Fibroblast of villous mesenchyme (primary cell): ENCODE data around the gene SLC39A9. TPM values are rescaled to one million over a fixed set of nuclear protein-coding genes. Genes with fewer than 3 reads are reported as not detected.

Experiments
- DNase-seq: peaks from one replicate; pipeline ENCODE4 v3.0.0-alpha.2; 2010; ENCODE audit warnings: low read depth
- H3K4me3 ChIP-seq: 2 replicates; pipeline ENCODE4 v1.5.1; 2011; ENCODE audit warnings: low read depth, mild to moderate bottlenecking, low read length
- CTCF ChIP-seq: IDR thresholded peaks from 2 replicates; pipeline ENCODE4 v1.5.1; 2012; ENCODE audit warnings: low read depth, mild to moderate bottlenecking, low read length; ENCODE audit not compliant: insufficient read depth
- total RNA-seq: library from RNA; depleted of rRNA; stranded (reverse); fragments of >200 nt; gene quantifications from 2 replicates; pipeline ENCODE4 v1.2.3, GENCODE V29; 2012

Gene SLC39A9
- total RNA-seq, 1 donor: 159 TPM

DNA sequence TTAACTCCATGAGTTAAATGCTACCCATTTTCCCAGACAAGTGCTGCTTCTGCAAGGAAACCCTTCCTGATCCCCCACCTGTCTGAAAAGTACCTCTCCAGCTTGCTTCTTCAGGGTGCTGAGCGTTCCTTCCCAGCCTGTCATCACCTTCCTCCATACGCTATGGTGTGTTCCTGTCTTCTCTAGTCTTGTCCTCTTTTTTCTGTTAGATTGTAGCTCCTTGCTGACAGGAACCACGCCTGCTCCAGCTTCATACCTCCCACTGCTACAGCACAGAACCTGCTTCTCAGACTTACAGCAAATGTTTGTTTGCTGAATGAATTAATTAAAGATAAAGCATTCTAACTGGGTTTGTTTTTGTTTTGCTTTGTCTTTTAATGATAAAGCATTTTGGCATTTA, 39.5 kb upstream of the SLC39A9 start:
- H3K4me3 ChIP-seq: no peak overlapping the region
- DNase-seq: no peak
- TF ChIP-seq CTCF: no peak

DNA sequence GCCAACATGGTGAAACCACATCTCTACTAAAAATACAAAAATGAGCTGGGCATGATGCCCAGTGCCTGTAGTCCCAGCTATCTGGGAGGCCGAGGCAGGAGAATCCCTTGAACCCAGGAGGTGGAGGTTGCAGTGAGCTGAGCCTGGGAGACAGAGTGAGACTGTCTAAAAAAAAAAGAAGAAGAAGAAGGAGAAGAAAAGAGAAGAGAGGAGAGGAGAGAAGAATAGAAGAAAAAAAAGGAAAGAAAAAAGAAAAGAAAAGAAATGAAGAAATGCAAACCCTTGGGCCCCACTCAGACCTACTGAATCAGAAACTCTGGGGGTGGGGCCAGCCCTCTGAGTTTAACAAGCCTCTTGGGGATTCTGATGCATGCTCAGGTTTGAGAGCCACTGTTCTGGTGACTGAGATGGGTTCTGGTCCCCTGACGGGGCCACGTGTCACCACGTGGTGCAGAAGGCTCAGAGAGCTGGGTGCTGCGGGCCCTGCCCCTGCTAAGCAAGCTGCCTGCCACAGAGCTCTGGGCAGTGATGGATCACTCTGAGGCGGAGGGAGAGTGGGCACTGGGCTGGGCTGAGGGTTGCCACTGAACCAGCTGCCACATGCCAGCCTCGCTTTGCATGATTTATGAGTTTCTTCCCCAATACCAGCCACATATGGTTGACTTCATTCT, 37.9 kb upstream of the SLC39A9 start:
- no peak for TF ChIP-seq CTCF
- no peak overlapping the region for H3K4me3 ChIP-seq
- DNase-seq: no peak

DNA sequence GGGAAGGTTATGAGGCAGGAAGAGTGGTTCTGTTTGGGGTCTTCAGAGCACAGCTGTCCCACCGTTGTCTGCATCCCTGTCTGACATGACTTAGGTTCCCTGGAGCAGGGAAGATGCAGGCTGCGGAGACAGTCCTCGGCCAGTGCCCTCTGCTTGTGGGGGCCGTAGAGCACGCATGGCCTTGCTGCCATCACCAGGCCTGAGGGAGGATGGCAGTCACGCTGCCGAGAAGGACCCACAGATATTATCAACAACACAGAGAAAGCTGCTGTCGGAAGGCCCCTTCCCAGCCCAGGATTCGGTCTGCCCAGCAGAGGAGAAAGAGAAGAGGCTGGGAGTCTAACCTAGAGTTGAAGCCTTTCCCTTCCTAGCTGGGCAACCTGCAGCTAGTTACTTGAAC, 35.4 kb upstream of the SLC39A9 start:
- TF ChIP-seq CTCF: peak; percentile 37
- peak; percentile 14 for DNase-seq
- H3K4me3 ChIP-seq: no peak overlapping the region

DNA sequence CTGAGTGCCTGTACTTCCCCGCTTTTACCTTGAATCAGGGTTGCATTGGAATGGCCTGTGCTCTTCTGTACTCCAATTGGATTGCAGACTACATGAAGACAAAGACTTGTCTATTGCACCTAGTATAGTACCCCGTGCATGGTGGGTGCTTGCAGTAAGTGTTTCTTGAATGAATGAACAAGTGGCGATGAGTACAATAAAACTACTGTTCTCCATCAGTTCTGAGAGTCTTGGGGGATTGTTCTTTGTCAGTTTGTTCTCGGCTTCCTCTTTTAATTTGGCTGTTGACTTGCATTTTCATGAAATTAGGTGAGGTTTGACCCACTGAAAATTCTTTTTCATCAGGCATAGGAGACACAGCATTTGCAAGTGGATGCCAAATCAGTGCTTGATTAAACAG, 34.5 kb upstream of the SLC39A9 start:
- no peak overlapping the region for H3K4me3 ChIP-seq
- DNase-seq: no peak
- no peak for TF ChIP-seq CTCF

GRCh38 chr14:69364378-69364777, 34.1 kb upstream of the SLC39A9 start:
- no peak for DNase-seq
- no peak overlapping the region for H3K4me3 ChIP-seq
- no peak for TF ChIP-seq CTCF

DNA sequence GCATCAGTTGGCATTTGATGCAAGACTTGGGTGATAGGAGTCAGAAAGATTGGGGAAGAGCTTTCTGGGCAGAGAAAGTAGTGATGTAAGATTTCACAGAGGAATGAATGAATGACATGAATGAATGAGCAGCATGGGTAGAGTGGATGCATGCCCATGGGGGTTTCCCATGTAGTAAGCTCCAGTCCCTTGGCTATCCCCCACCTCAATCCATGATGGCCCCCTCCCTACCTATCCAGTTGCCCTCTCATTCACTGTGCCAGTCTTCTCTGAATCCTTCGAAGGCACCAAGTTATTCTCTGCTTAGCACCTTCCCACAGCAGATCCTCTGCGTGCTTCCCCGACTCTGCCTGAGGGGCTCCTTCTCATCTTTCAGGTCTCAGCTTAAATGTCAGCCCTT, 32.4 kb upstream of the SLC39A9 start:
- no peak overlapping the region for H3K4me3 ChIP-seq
- no peak for DNase-seq
- no peak for TF ChIP-seq CTCF

- no peak for DNase-seq
- no peak for TF ChIP-seq CTCF
These were observed 31.7 kb upstream of the SLC39A9 start for GRCh38 chr14:69366761-69367160.

More at GRCh38 chr14:69366761-69367160, 31.7 kb upstream of the SLC39A9 start:
- H3K4me3 ChIP-seq: no peak overlapping the region
